Measurements from ENCODE around the gene CCDC157. TPM values are rescaled to one million over a fixed set of nuclear protein-coding genes. Genes with fewer than 3 reads are reported as not detected.

CCDC157 gene
- total RNA-seq, 1 experiment from 2014 or later, result 0.82 TPM

DNA sequence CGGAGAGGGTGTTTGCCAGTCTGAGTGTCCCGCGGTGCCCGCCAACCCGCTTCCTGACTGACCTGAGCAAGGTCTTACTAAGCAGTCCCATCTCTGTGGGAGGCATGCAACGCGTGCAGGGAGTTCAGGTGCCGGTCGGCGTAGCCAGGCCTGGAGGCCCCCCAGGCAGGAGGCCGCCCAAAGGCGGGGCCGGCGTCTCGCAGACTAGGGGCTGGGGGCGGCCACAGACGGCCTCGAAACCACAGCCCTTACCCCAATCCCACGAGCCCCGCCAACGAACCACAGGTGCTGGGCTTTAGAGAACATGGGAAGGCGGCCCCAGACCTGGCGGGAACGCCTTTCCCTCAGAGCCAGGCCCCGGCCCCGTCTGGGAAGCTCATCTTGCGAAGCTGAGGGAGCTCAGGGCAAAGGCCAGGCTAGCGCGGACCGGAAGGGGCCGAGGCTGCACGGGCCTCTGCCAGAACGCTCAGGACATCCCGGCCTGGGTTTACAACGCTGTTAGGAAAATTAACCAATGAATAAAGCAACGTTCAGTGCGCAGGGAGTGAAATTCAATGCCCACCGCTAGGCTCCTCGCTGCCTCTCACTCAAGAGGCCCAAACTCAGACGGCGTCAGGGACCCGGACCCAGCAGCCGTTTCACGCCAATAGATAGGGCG is 66.6 kb downstream of the CCDC157 start:
- H3K79me2 ChIP-seq (ENCODE audit: low read length), result peaks cover 59% of the 10 kb centered on the region
- H3K4me1 ChIP-seq (ENCODE audit: low read length), result peaks cover 44% of the 10 kb centered on the region
- peak overlapping the region; percentile 86 for H3K27ac ChIP-seq (ENCODE audit: low read length)
- DNase-seq, result no peak
- peak overlapping the region; percentile 76 for H3K4me3 ChIP-seq (ENCODE audit: low read length)
- peaks cover 30% of the 10 kb centered on the region for H3K36me3 ChIP-seq (ENCODE audit: insufficient read depth, low read length)
- H3K4me2 ChIP-seq (ENCODE audit: low read depth, low read length, poor library complexity, severe bottlenecking), result peak overlapping the region; percentile 89
- no peak overlapping the region for H2AFZ ChIP-seq (ENCODE audit: low read length)
- H3K27me3 ChIP-seq (ENCODE audit: low read length), result no peaks in the 10 kb centered on the region
- H4K20me1 ChIP-seq (ENCODE audit: insufficient read depth, low read depth, low read length), result no peaks in the 10 kb centered on the region
- H3K9ac ChIP-seq (ENCODE audit: low read length), result peak overlapping the region; percentile 82
- no peaks in the 10 kb centered on the region for H3K9me2 ChIP-seq (replicated peaks; ENCODE audit: insufficient read depth, low read length)
- no peaks in the 10 kb centered on the region for H3K9me3 ChIP-seq (ENCODE audit: low read length)

DNA sequence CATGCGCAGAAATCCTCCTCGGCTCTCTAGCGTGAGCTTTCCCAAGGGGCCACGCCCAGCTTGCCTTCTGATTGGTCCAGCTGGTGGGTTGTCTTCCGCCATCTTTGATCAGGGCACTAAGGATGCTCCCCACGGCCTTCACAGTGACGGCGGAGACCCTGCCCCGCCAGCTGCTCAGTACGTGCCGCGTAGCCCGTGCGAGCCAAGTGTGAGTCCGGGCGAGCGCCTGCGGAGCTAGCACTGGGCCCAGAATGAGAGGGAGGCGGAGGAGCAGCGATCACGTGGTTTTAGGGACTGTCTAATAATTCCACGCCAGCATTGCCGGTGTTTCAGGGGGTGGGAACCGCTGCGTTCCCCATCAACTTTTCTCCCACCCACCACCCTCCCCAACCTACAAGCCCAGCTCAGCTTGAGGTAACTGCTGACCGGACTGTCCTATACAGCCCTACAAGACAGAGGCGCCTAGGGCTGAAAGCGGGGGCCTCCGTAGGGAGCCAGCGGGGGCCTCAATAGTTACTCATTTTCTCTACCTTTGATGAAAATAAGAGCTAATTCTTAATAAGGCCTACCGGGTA is 67.2 kb downstream of the CCDC157 start:
- H3K9me3 ChIP-seq (ENCODE audit: low read length), result no peaks in the 10 kb centered on the region
- no peaks in the 10 kb centered on the region for H3K9me2 ChIP-seq (replicated peaks; ENCODE audit: insufficient read depth, low read length)
- no peaks in the 10 kb centered on the region for H4K20me1 ChIP-seq (ENCODE audit: insufficient read depth, low read depth, low read length)
- H3K4me2 ChIP-seq (ENCODE audit: low read depth, low read length, poor library complexity, severe bottlenecking), result peak overlapping the region; percentile 95
- H3K36me3 ChIP-seq (ENCODE audit: insufficient read depth, low read length), result peaks cover 25% of the 10 kb centered on the region
- H3K27me3 ChIP-seq (ENCODE audit: low read length), result no peaks in the 10 kb centered on the region
- H3K79me2 ChIP-seq (ENCODE audit: low read length), result peaks cover 59% of the 10 kb centered on the region
- H3K9ac ChIP-seq (ENCODE audit: low read length), result peak overlapping the region; percentile 82
- peaks cover 44% of the 10 kb centered on the region for H3K4me1 ChIP-seq (ENCODE audit: low read length)
- peak; percentile 100 for DNase-seq
- peak overlapping the region; percentile 79 for H3K4me3 ChIP-seq (ENCODE audit: low read length)
- peak overlapping the region; percentile 65; the same call in 1 of the 2 replicates for H2AFZ ChIP-seq (ENCODE audit: low read length)
- H3K27ac ChIP-seq (ENCODE audit: low read length), result peak overlapping the region; percentile 86

DNA sequence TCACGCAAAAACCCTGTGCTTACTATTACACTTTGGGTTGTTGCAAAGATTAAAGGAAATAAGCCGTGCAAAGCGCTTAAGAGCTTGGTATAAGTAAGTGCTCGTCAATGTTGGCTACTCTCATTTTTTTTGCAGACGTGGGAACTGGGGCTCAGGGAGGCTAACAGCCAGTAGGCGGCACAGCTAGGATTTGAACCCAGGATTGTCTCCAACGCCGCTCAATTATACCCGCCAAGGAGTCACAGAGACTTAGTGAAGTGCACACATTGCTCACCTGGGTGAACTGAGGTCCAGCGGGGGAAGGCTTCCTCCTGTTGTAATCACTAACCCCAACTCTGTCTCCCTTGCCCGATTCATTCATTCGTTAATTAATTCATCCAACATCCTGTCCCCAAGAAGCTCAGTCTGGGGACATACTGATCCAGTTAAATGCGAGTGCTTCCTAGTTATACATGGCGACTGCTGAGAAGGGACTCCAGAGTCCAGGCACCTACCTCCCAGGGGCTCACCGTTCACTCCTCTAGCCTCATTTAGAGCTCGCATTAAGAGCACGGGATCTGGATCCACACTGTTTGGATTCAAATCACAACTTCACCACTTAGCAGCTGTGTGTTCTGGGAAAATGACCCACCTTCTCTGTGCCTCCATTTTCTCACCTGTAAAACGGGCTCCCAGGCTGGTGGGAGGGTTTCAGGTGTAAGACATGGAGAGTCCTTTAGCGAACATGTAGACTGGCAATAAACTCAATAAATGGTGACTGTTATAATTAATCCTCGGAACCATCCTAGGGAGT is 67.9 kb downstream of the CCDC157 start:
- H3K27me3 ChIP-seq (ENCODE audit: low read length), result no peaks in the 10 kb centered on the region
- peaks cover 59% of the 10 kb centered on the region for H3K79me2 ChIP-seq (ENCODE audit: low read length)
- H3K4me2 ChIP-seq (ENCODE audit: low read depth, low read length, poor library complexity, severe bottlenecking), result peak overlapping the region; percentile 95
- H3K36me3 ChIP-seq (ENCODE audit: insufficient read depth, low read length), result peaks cover 25% of the 10 kb centered on the region
- peak overlapping the region; percentile 79 for H3K4me3 ChIP-seq (ENCODE audit: low read length)
- H4K20me1 ChIP-seq (ENCODE audit: insufficient read depth, low read depth, low read length), result no peaks in the 10 kb centered on the region
- H3K4me1 ChIP-seq (ENCODE audit: low read length), result peaks cover 44% of the 10 kb centered on the region
- peak overlapping the region; percentile 78 for H3K27ac ChIP-seq (ENCODE audit: low read length)
- peak overlapping the region; percentile 78 for H3K9ac ChIP-seq (ENCODE audit: low read length)
- no peaks in the 10 kb centered on the region for H3K9me2 ChIP-seq (replicated peaks; ENCODE audit: insufficient read depth, low read length)
- peak; percentile 70 for DNase-seq
- H3K9me3 ChIP-seq (ENCODE audit: low read length), result no peaks in the 10 kb centered on the region
- H2AFZ ChIP-seq (ENCODE audit: low read length), result peak overlapping the region; percentile 65; the same call in 1 of the 2 replicates

DNA sequence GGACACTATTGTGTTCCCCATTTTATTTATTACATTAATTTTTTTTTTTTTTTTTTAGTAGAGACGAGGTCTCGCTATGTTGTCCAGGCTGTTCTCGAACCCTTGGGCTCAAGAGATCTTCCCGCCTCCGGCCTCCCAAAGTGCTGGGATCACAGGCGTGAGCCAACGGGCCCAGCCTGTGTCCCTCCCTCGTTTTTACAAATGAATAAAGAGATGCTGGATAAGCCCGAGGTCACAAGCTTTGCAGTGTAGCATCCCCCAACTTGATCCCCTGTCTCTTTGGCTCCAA is 68.5 kb downstream of the CCDC157 start:
- peak overlapping the region; percentile 79 for H3K4me3 ChIP-seq (ENCODE audit: low read length)
- H3K9me3 ChIP-seq (ENCODE audit: low read length), result no peaks in the 10 kb centered on the region
- no peaks in the 10 kb centered on the region for H3K9me2 ChIP-seq (replicated peaks; ENCODE audit: insufficient read depth, low read length)
- peak overlapping the region; percentile 78 for H3K9ac ChIP-seq (ENCODE audit: low read length)
- peak overlapping the region; percentile 78 for H3K27ac ChIP-seq (ENCODE audit: low read length)
- H2AFZ ChIP-seq (ENCODE audit: low read length), result peak overlapping the region; percentile 84; the same call in 1 of the 2 replicates
- H4K20me1 ChIP-seq (ENCODE audit: insufficient read depth, low read depth, low read length), result no peaks in the 10 kb centered on the region
- no peaks in the 10 kb centered on the region for H3K27me3 ChIP-seq (ENCODE audit: low read length)
- peaks cover 23% of the 10 kb centered on the region for H3K36me3 ChIP-seq (ENCODE audit: insufficient read depth, low read length)
- no peak for DNase-seq
- H3K4me2 ChIP-seq (ENCODE audit: low read depth, low read length, poor library complexity, severe bottlenecking), result peak overlapping the region; percentile 95
- H3K79me2 ChIP-seq (ENCODE audit: low read length), result peaks cover 58% of the 10 kb centered on the region
- peaks cover 44% of the 10 kb centered on the region for H3K4me1 ChIP-seq (ENCODE audit: low read length)

DNA sequence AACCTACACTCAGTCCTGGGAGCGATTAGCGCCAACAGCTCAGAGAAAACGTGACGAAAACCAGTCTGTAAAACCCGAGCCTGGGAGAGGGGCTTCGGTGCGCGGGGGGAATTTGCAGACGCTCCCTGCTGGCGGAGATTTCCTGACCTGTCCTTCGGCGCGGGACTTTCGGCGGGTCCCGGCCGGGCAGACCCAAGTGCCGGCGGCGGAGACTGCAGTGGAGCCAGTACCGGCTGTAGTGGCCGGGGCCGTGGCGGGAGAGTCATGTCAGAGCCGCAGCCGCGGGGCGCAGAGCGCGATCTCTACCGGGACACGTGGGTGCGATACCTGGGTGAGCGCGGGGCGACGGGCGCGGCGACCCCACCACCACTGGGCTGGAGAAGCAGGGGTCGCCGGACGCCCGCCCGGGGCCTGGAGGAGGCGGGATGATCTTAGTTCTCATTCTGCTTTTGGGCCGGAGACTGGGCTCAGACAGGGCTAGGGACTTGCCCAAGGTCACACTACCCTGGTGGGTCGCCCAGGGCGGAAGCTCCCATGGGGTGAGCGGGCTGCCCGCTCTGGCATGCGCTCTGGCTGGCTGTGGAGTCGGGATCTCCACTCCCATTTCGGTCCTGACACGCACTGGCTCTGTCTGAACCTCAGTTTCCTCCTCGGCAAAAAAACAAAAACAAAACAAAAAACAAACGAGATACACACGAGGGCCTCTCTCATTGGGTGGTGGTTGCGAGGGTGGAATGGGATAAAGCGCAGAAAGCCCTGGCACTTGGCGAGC is 69.0 kb downstream of the CCDC157 start, which contains the start of gene MTFP1:
Gene MTFP1 (plus strand): TSS at position 153 of the 772 bp plus-strand sequence. CDS start 112 bp downstream, at position 265.
- H3K4me1 ChIP-seq (ENCODE audit: low read length), result peaks cover 43% of the 10 kb centered on the region

More for the DNA sequence above, 69.0 kb downstream of the CCDC157 start, which contains the start of gene MTFP1:
- Histone ChIP-seq H2AFZ (ENCODE audit: low read length) (peak within 1 kb of the TSS; percentile 84; the same call in 1 of the 2 replicates), H3K9me2 (replicated peaks; ENCODE audit: insufficient read depth, low read length) (no peaks in the 10 kb centered on the region), H3K79me2 (ENCODE audit: low read length) (peaks cover 54% of the 10 kb centered on the region), H3K27ac (ENCODE audit: low read length) (peak within 1 kb of the TSS; percentile 78), H3K4me2 (ENCODE audit: low read depth, low read length, poor library complexity, severe bottlenecking) (peak within 1 kb of the TSS; percentile 95), H3K27me3 (ENCODE audit: low read length) (no peaks in the 10 kb centered on the region), H3K4me3 (ENCODE audit: low read length) (peak within 1 kb of the TSS; percentile 79), H3K9ac (ENCODE audit: low read length) (peak within 1 kb of the TSS; percentile 78), H3K9me3 (ENCODE audit: low read length) (no peaks in the 10 kb centered on the region), H4K20me1 (ENCODE audit: insufficient read depth, low read depth, low read length) (no peaks in the 10 kb centered on the region), H3K36me3 (ENCODE audit: insufficient read depth, low read length) (peaks cover 19% of the 10 kb centered on the region)
- DNase-seq, result peak; percentile 90

Small RNAs within 50 kb of the gene (small RNA-seq; reads per million reads assigned to genes)
- gene AC004832.3, result not detected
- gene RNU6-564P, result not detected

Other genes with a start within 250 kb of the CCDC157 start
- gene LIF, start 110.2 kb upstream of the CCDC157 start, total RNA-seq (2014; rRNA removed; shearing (Covaris generic); ENCODE audit: low replicate concordance), result not detected in 2 replicates
- not detected in 2 replicates for gene OSM, start 90.2 kb upstream of the CCDC157 start, total RNA-seq (2014; rRNA removed; shearing (Covaris generic); ENCODE audit: low replicate concordance)
- 3.2 and 8.4 TPM in 2 replicates for gene CASTOR1, start 67.5 kb upstream of the CCDC157 start, total RNA-seq (2014; rRNA removed; shearing (Covaris generic); ENCODE audit: low replicate concordance)
- 7.6 and 16.9 TPM in 2 replicates for gene TBC1D10A, start 30.1 kb upstream of the CCDC157 start, total RNA-seq (2014; rRNA removed; shearing (Covaris generic); ENCODE audit: low replicate concordance)
- 79.0 and 111 TPM in 2 replicates for gene SF3A1, start 113 bp upstream of the CCDC157 start, total RNA-seq (2014; rRNA removed; shearing (Covaris generic); ENCODE audit: low replicate concordance)
- 4.0 and 16.9 TPM in 2 replicates for gene RNF215, start 30.4 kb downstream of the CCDC157 start, total RNA-seq (2014; rRNA removed; shearing (Covaris generic); ENCODE audit: low replicate concordance)
- gene SEC14L2, start 40.0 kb downstream of the CCDC157 start, total RNA-seq (2014; rRNA removed; shearing (Covaris generic); ENCODE audit: low replicate concordance), result 8.4 and 11.6 TPM in 2 replicates
- 69.4 and 120 TPM in 2 replicates for gene MTFP1, start 68.8 kb downstream of the CCDC157 start, total RNA-seq (2014; rRNA removed; shearing (Covaris generic); ENCODE audit: low replicate concordance)
- gene SEC14L3, start 115.0 kb downstream of the CCDC157 start, total RNA-seq (2014; rRNA removed; shearing (Covaris generic); ENCODE audit: low replicate concordance), result not detected in 2 replicates
- gene SEC14L4, start 148.7 kb downstream of the CCDC157 start, total RNA-seq (2014; rRNA removed; shearing (Covaris generic); ENCODE audit: low replicate concordance), result not detected in 2 replicates
- gene SEC14L6, start 189.7 kb downstream of the CCDC157 start, total RNA-seq (2014; rRNA removed; shearing (Covaris generic); ENCODE audit: low replicate concordance), result not detected in 2 replicates
- gene GAL3ST1, start 217.7 kb downstream of the CCDC157 start, total RNA-seq (2014; rRNA removed; shearing (Covaris generic); ENCODE audit: low replicate concordance), result not detected in 2 replicates
- gene PES1, start 234.9 kb downstream of the CCDC157 start, total RNA-seq (2014; rRNA removed; shearing (Covaris generic); ENCODE audit: low replicate concordance), result 93.6 and 110 TPM in 2 replicates

Measured in Karpas-422 (cell line).